SKM-1 treated with dmso at 0.1 percent for 144 hours (cell line): ENCODE data around the gene PCBP2.
"Not testable (repeated sequence)": the region's sequence is repeated elsewhere in the genome, so short reads cannot be mapped to it uniquely, and the experiment has no call there.

ENCODE experiments used
- DNase-seq: peaks from one replicate; lab custom pipeline; 2025; ENCODE audit not compliant: unreplicated experiment; lab: John Stamatoyannopoulos, UW

The PCBP2 gene

DNA sequence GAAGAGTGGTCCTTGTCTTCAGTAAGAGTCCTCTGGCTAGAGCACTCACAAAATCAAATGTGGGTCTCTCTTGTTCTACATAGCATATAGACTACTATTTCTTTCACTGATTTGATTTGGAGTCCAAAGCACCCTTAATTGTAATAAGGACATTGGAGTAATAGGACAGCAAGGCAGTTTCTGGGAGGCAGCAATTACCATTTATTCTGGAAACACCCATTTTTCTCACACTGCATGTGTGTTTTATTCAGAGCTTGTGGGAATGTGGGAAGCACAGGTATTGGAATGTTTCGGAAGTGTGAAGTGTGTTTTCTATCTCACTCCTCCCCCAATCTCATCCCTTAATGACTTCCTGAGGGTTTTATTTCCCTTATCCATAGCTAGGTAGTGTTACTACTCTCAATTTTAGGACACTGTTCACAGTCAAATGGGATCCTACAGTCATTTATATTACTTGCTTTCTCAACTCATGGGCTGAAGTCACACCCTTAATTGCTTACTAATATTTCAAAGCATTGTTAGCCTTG, 20.2 kb downstream of the PCBP2 start:
- no peak for DNase-seq

DNA sequence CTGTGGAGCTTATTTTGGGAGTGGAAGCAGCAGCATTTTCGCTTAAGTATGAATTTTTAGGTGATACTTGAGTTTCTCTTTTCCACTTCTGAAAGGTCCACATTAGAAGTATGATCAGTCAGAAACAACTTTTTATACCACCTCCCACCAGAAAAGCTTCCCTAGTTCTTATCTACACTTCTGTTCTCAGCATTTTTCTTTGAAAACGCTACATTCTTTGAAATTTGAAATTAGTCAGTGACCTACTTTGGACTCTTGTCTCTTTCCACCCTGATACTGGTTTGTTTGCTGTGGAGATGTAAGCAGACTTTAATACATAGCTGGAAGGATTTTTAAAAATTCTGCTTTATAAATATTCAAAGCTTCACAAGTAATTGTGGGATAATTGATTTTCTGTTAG, 22.2 kb downstream of the PCBP2 start:
- DNase-seq = no peak

DNA sequence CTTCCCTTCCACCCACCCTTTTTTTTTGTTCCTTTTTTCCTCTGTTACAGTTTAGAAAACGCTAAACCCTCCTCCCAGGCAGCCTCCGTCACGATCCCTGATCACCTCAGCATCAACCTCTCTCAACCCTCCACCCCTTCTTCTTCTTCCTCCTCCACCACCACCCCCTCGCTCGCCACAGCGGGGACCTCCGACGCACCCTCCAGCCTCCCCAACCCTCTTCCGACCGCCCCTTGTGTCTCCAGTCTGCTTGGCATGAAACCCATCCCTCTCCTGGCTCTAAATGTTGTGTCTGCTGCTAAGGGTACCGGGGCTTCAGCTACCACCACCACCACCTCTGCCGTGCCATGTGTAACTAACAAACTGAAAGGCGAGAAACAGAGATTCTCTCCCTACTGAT, 22.9 kb downstream of the PCBP2 start:
- no peak for DNase-seq

DNA sequence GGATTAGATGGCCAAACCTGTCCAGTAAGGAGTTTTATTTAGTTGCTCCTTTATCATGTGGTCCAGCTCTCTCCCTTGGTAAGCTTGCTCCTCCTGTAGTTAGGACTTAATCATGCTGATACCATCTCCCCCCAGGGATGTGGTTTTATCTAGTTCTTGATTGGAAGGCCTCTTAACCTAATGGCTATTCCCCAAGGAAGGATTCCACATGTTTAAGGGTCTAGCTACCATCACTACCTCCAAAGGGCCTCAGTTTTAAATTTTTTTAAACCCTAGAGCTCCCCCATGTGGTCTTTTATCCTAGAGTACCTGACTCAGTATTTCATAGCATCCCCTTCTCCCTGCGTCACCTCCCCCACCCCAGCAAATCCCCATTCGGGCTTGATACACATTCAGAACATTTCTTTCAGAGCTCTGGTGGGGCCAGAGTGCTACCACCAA, 24.9 kb downstream of the PCBP2 start:
- DNase-seq = no peak

DNA sequence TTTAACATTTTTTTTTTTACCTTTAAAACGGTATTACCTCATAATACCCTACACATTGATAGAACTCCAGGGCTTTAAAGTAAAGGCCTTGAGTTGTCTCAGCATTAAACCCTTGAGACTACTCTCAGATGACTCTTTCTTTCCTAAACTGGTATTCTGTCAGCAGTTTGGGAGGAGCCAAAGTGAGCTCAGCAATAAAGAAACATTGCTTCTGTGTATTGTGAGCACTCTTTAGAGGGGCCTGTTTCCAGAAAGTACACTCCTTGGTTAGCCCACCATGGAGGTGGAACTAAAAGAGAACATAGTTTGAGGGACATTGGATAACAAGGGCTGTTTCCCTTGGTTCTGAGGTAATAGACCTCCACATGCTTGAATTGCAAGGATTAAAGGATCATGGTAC, 27.0 kb downstream of the PCBP2 start:
- no peak for DNase-seq

DNA sequence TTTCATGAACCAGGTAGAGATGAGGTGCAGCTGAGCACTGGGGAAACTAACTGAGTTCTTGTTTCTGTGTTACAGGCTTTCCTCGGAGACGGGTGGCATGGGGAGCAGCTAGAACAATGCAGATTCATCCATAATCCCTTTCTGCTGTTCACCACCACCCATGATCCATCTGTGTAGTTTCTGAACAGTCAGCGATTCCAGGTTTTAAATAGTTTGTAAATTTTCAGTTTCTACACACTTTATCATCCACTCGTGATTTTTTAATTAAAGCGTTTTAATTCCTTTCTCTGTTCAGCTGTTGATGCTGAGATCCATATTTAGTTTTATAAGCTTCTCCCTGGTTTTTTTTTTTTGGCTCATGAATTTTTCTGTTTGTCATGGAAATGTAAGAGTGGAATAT, 27.4 kb downstream of the PCBP2 start:
- no peak for DNase-seq

DNA sequence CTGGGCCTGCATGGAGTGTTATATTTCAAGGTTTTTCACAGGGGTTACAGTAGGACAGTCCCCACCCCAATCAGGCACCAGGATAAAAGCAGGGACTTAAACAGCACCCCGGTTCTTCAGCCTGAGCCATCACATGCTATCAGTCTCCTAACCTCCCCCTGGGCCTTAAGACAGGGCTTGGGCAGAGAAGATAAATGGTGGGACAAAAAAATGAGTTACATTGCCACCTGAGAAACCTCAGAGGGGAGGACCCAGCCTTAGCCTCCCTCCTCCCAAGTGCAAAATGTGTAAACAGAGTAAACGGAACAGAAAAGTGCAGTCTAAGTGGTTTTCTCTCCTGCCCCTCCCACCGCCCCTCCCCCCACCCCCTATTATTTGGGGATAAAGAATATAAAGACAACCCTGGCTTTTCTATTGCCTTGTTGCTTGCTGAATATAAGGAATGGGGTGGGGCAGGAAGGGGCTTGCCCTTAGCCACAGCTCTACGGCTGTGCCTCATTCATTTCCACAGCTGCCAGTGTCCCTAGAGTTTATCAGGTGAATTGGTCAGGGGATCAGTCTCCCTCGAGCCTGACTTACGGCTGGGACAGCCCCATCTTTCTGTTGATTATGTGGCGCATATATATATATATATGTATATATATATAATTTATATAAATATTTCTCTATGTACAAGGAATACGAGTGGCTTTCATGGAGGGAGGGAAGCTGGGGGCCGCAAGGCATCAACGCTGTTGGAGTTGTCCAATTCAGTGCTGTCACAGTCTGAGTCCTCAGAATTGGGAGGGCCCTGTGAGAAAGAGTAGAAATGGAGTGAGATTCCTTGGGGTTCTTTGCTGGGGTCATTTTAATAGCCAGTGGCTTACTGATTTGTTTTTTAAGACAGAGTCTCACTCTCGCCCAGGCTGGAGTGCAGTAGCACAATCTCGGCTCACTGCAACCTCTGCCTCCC, 28.9 kb downstream of the PCBP2 start:
- no peak for DNase-seq

DNA sequence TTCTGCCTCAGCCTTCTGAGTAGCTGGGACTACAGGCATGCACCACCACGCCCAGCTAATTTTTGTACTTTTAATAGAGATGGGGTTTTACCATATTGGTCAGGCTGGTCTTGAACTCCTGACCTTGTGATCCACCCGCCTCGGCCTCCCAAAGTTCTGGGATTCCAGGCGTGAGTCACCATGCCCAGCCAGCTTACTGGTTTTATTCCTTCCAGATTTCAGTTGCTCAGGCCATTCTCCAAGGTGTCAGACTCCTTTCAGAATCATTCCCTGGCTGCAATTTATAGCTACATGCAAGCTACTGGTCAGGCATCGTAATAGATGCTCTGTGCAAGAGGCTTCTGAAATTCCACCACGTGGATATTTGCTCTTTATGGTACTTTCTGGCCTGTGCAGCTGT, 29.6 kb downstream of the PCBP2 start:
- not testable (repeated sequence) for DNase-seq

DNA sequence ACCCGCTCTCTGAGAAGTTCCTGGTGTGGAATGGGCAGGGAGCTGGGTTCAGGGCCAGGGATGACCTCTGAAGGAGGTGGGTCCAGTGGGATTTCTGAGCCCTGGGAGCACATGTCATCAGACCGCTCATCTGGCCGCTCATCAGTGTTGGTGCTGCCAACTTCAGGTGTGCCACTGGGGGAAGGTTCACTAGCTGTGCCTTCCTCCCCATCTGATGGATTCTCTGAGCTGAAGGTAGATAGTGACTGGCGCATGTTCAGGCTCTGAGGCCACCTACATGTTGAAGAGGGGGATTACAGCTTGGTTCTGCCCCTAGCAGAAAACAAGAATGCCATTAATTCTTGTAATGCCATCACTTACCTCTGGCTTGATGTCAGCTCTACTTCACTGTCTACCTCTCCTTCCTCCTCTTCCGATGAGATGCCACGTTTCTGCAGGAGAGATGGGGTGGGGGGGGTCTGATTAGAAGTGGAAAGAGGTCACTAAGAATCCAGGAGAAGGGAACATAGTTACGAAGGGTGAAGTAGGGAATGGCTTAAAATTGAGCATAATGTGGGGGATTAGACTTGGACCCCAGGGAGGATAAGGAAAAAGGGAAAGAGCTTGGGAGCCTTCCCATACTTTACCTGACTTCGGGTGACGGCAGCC, 30.2 kb downstream of the PCBP2 start:
- DNase-seq = no peak

DNA sequence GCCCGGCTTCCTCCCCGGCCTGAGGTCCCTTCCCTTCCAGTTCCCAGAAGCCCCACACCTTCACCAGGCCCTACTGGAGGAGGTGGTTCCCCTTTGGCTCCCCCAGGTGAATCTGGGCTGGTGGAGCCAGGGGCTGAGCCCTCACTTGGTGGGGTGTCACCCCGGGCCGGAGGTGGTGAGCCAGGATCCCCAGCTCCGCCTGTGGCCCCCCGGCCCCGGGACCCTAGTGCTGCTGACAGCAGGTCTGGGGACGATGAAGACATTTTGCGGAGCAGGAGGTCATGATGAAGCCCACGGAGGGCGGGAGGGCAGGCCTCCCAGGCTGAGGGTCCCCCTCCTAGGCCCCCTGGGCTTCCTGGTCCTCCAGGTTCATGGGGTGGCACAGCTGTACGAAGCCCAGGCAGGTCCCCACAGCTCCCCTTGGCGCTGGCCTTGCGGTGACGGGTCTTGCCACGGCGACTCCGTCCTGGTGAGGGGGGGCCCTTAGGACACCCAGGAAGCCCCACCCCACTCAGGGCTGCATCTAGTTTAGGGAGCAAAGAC, 30.8 kb downstream of the PCBP2 start:
- DNase-seq = no peak

DNA sequence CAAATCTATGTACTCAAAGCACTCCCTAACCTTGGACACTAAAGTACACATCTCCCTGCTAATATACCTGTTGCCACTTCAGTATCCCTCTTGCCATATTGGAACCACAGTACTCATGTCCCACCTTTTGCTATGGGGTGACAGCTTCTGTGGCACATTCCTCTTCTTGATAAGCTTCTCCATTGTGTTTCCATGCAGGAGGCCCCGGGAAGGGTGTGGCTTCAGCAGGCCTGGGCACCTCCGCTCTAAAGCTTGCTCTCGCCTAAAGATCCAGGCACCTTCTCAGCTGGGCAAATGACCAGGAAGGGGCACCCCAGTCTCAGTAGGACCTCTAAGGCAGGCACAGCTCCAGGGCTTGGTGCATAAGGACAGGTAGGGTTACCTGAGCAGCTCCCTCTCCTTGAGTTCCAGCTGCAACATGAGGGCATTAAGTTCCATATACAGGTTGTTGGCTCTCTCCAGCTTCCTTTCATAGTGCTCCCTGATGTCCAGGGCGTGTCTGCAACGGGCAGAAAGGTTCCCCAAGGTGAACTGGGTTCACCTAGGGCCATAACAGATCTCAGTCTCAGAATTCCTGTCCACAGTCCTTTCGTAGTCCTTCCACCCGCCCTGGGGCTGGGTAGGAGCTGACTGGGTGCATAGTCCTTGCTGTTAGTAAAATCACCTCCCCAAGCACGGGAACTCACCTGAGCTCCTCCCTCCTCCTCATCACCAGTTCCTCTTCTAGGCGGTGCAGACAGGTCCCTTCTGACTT, 31.5 kb downstream of the PCBP2 start:
- no peak for DNase-seq

DNA sequence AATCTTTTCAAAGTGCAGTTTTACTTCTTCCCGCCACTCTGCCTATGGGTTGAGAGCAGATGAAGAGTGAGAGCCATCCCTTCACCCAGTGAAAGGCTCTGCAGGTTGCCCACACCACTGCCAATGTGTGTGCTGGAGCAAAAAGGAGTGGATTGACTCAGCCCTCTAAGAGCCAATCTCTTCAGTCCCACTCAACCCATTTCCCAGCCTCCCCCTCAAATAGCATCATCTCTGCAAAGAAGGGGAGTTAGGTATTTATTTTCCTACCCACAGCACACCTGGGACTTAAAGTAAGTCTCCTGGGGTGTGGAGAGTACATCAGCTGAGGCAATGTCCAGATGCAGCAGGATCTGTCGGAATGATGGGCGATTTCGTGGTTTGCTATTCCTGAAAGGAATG, 32.1 kb downstream of the PCBP2 start:
- DNase-seq = no peak

DNA sequence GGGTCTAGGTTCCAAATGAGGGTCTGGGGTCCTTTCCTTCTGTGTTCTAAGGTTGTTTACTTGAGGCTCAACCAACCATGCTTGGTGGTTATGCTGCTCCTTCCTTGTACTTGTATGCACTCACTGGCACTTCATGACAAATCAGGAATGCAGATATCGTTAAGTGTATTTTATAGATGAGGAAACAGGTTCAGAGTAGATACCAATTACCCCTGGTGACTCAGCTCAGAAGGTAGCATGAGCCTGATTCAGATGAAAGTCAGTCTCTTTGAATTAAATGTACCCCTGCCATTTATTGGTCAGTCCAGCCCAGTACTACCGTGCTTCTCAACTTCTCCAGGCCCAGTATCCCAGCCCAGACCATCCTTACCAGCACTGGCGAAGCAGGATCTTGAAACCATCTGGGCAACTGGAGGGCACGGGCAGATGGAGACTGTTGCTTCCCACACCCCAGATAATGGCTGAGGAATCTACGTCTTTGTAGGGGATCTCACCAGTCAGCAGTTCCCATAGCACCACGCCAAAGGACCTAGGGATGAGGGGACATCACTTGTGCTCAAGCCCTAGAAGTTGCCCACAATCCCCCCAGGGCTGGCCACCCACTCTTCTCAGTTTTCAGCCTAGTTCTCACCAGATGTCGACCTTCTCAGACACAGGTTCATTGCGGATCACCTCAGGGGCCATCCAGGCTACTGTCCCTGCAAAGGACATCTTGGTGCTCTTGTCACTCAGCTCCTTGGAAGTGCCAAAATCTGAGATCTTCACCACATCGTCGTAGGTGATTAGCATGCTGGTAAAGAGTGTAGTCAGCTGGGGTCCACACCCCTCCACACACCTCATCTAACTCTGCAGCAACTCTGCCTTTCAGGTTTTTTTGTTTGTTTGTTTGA, 33.0 kb downstream of the PCBP2 start:
- DNase-seq = no peak

DNA sequence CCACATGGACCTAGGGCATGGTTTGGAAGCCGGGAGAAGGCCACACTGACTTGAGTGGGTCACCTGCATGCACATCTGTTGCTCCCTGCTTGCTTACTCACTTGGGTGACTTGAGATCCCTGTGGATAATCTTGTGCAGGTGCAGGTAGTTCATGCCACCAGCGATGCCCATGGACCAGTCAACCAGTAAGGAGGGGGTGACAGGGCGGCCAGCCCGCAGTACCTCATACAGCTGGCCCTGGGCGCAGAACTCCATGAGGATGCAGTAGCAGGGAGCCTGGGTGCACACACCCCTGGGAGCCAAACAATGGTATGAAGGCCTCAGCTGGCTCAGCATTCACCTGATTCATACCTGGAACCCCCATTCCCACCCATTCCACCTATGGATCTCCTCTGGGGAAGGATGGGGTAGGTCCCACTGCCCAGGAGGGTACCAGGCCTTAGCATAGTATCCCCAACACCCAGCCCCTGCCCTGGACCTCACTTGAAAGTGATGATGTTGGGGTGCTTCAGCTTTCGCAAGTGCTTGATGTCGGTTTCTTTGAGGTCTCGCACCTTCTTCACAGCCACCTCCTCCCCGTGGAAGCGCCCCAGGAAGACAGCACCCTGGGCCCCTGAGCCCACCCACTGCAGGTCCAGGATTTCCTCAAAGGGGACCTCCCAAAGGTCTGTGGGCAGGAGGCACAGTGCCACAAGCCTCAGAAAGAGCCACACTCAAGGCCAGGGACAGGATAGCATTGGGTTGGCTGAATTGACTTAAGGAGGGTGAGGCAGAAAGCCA, 34.2 kb downstream of the PCBP2 start:
- DNase-seq = no peak

DNA sequence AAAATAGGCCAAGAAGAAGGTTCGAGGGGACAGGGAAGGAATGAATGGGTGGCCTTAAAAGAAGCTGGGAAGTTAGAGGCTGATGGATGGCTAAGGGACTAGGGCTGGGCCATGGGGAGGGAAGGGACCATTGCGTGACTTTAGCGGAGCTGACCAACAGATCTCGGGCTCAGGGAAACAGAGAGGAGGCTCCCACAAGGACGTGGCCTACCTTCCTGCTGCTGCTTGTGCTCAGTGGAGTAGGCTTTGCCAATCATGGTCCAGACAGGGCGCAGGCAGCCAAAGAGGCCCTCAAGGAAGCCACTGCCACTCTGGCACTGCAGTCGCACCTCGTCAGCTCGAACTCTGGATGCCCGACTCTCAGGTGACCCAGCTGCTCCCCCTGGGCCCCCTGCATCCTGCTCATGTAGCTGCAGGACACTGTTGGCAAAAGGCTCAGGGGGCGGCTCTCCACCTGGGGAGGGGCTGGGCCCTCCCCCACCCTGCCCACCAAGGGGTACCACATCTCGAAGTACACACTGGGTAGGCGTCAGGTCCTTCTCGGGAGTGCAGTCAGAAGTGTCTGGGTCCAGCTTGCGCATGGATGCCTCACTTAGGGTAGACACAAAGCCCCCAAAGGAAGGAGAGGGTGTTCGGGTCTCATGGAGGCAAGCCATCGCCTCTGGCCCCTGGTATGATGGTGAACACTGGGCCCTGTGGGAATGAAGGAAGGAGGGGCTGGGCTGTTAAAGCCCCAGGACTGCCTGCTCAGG, 35.0 kb downstream of the PCBP2 start:
- no peak for DNase-seq

DNA sequence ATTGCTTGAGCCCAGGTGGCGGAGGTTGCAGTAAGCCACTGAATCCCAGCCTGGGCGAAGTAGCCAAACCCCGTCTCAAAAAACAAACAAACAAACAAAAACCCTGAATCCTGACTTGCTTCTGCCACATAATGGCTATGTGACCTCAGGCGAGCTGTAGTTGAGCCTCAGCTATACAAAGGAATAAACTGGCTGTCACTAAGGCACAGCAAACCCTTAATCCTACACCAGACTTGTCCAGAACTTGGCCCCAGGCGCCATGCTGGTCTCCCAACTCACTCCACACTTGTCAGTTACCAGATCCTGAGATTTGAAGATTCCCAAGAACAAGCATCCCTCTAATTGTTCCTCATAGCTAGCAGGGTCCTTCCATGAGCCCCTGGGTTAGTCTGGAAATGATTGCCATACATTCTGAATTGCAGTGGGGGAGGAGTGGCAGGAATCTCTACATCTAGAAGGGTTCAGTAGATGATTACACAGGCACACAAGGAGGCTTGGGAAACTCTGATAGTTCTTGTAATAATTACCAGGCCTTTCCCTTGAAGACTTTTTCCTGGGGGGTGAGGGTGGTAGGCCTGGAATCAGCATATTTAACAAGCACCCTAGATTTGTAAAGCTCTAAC, 37.5 kb downstream of the PCBP2 start:
- no peak for DNase-seq

DNA sequence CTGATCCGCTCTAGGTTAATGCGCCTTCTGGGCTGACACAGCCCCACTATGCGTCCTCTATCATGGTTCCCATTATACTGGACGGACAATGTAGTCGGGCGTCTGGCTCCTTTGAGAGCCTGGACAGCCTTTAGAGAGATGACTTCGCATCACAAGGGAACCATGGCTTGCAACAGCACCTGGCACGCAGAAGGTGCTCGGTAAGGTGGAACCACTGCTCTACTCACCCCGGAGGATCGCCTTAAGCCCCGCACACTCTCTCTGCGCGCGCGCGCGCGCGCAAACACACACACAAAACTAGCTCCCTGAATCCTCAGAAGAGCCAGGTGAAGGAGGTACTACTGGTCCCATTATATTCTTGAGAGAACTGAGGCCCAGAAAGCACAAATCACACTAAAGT, 40.3 kb downstream of the PCBP2 start:
- DNase-seq = no peak
